Esophagus squamous epithelium (tissue), 4 donors: ENCODE results near the gene CWC27.

Experiments used
- CTCF ChIP-seq, 6 experiments: fragments of 450-650 bp in 4 of 6; fragments of 200-600 bp in 2 of 6; sonication (generic) in 2 of 6; IDR thresholded peaks; one replicate each; pipeline ENCODE4 v1.5.1; 2016 to 2019; ENCODE audit warnings: antibody characterized with exemption in 6 of 6, mild to moderate bottlenecking in 4 of 6, moderate library complexity in 4 of 6
- POLR2A ChIP-seq, 4 donors: fragments of 450-650 bp; IDR thresholded peaks; one replicate each; pipeline ENCODE4 v1.6.1; 2017; ENCODE audit warnings: antibody characterized with exemption in 4 of 4, mild to moderate bottlenecking in 4 of 4, moderate library complexity in 3 of 4

- TF ChIP-seq CTCF (IDR thresholded peaks at IDR 0.05), result no peak
- no peak for TF ChIP-seq POLR2A (IDR thresholded peaks at IDR 0.05)
These were observed 287.2 kb downstream of the CWC27 start for GRCh38 chr5:65055938-65056337.
